Fibroblast of peridontal ligament (primary cell): Measurements from ENCODE around the gene NCR3LG1.
"Not testable (repeated sequence)": the region's sequence is repeated elsewhere in the genome, so short reads cannot be mapped to it uniquely, and the experiment has no call there.

Experiments
- DNase-seq: peaks from one replicate; pipeline ENCODE4 v3.0.0-alpha.2; 2010; ENCODE audit errors: extremely low read depth

NCR3LG1 gene

GRCh38 chr11:17412488-17413180, 61.0 kb downstream of the NCR3LG1 start:
- no peak for DNase-seq

DNA sequence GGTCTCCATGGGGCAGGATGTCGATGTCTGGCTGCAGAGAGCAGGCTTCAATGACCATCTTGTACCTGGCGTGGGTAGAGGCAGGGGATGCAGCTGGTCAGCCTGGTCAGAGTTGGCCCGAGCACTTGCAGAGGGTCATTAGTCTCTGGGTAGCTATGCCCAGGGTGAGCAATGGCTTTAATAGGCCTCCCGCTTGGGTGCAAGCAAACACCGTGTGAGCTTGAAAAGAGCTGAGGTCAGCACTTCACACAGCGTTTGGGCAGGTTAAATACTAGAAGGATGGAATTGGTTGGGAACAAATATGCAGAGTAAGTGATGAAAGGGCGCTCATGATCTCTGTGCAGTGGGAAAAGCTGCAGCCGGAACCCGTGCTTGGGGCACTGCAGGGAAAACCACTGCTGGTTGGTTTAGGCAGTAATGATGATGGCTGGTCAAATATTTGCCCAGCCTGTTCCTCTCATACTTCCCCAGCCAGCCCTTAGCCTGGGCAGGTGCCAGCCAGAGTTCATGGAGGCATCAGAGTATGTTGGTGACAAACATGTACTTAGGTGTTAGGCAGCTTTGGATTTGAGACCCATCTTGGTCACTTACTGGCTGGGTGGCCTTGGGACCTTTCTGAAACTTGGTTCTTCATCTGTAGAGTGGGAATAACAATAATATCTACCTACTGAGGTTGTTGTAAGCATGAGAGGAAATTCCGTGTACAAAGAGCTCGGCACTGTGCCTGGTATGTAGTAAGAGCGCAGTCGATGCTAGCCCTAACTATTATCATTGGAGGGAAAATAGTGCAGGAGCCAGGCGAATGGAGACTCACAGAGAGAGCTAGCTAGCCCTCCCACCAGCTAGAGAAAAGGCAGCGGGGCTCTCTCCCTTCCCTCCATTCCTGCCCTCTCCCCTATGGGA, 62.1 kb downstream of the NCR3LG1 start:
- no peak for DNase-seq

DNA sequence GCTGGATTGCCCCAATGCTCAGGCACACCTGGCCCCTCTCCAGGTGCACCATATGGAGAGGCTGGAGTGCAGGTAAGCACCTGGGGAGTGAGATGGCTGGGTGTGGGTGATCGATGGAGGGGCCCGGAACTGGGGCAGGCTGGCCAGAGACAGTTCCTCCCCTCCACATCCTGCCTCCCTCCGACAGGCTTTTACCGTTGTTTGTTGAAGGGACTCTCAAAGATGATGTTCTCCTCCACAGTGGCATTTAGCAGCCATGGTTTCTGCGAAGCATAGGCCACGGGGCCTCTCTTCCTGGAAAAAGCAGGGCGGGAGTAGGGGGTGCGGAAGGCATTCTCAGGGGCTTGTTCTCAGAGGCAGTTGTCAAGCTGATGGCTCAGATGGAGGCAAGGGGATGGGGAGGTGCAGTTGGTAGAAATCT, 62.7 kb downstream of the NCR3LG1 start:
- no peak for DNase-seq

GRCh38 chr11:17414992-17415391, 63.4 kb downstream of the NCR3LG1 start:
- no peak for DNase-seq

DNA sequence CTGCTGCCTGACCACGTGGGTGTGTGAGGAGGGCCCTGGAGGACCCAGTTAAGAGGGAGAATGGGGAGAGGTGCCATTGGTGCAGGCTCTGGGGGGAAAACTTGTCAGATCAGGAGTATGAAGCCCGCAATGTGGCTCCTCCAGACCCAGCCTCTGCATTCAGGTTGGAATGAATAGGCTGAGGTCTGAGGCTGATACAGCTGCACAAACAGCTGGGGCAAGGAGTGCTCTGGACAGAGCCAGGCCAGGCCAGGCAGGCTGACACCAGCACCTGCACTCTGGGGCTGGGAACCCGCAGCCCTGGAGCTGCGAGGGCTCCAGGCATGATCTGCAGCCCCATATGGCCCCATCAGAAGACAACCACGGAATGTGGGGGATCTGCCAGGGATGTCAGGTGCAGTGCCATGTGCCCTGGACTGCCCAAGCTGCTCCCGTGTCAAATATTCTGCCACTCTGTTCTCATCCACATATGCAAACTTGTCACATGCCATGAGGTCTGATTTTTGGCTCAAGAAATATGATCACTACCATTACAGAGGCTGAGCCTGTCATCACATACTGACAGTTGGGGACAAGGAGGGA, 64.0 kb downstream of the NCR3LG1 start:
- DNase-seq, result no peak

GRCh38 chr11:17416492-17416891, 64.9 kb downstream of the NCR3LG1 start:
- DNase-seq, result no peak

GRCh38 chr11:17418444-17419081, 67.0 kb downstream of the NCR3LG1 start:
- DNase-seq, result no peak

DNA sequence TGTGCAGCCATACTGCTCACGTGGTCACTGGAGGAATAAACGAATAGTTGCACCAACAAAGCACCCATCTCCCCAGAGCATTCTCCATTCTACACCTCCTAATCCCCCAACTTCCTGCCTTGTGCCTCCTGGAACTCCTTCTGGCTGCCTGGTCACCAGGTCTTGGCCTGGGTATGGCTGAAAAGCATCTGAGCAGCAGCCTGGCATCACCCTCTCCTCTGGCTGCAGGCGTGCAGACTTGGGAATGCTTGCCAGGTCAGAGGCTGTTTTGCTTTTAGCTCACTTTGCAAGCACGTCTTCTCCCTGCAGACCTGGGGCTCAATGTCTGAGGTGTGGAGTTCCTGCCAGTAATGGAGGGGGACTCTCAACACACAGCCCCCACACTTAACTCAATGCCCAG, 70.2 kb downstream of the NCR3LG1 start:
- DNase-seq, result no peak

- no peak for DNase-seq
These were observed 72.1 kb downstream of the NCR3LG1 start for GRCh38 chr11:17423533-17424310.

- DNase-seq, result not testable (repeated sequence)
These were observed 74.6 kb downstream of the NCR3LG1 start for GRCh38 chr11:17426233-17426632.
